ENCODE measurements around the gene PCIF1.

Gene PCIF1

GRCh38 chr20:45968801-45969711, 34.6 kb downstream of the PCIF1 start:
- Histone ChIP-seq H3K9ac (ENCODE audit: low read length) (no peak overlapping the region), H3K36me3 (ENCODE audit: control insufficient read depth, low read depth, low read length) (peaks cover 16% of the 10 kb centered on the region), H3K9me3 (ENCODE audit: control insufficient read depth, low read depth, low read length) (no peaks in the 10 kb centered on the region), H3K27me3 (ENCODE audit: control insufficient read depth, insufficient read depth, low read length) (no peaks in the 10 kb centered on the region), H3K4me1 (ENCODE audit: control insufficient read depth, low read depth, low read length) (no peaks in the 10 kb centered on the region), H3K27ac (ENCODE audit: low read length) (no peak overlapping the region), H3K4me3 (ENCODE audit: low read length) (no peak overlapping the region)

GRCh38 chr20:45969712-45970634, 35.5 kb downstream of the PCIF1 start:
- H3K27me3 ChIP-seq (ENCODE audit: control insufficient read depth, insufficient read depth, low read length) = no peaks in the 10 kb centered on the region
- H3K9me3 ChIP-seq (ENCODE audit: control insufficient read depth, low read depth, low read length) = no peaks in the 10 kb centered on the region
- no peak overlapping the region for H3K27ac ChIP-seq (ENCODE audit: low read length)
- no peak overlapping the region for H3K9ac ChIP-seq (ENCODE audit: low read length)
- no peak overlapping the region for H3K4me3 ChIP-seq (ENCODE audit: low read length)
- H3K4me1 ChIP-seq (ENCODE audit: control insufficient read depth, low read depth, low read length) = no peaks in the 10 kb centered on the region
- peaks cover 16% of the 10 kb centered on the region for H3K36me3 ChIP-seq (ENCODE audit: control insufficient read depth, low read depth, low read length)

- peak overlapping the region; percentile 99 for H3K4me3 ChIP-seq (ENCODE audit: low read length)
- H3K27ac ChIP-seq (ENCODE audit: low read length) = no peak overlapping the region
- H3K4me1 ChIP-seq (ENCODE audit: control insufficient read depth, low read depth, low read length) = no peaks in the 10 kb centered on the region
- no peak overlapping the region for H3K9ac ChIP-seq (ENCODE audit: low read length)
- peaks cover 13% of the 10 kb centered on the region for H3K36me3 ChIP-seq (ENCODE audit: control insufficient read depth, low read depth, low read length)
- no peaks in the 10 kb centered on the region for H3K9me3 ChIP-seq (ENCODE audit: control insufficient read depth, low read depth, low read length)
- no peaks in the 10 kb centered on the region for H3K27me3 ChIP-seq (ENCODE audit: control insufficient read depth, insufficient read depth, low read length)
Observed at GRCh38 chr20:45970646-45971424, 36.4 kb downstream of the PCIF1 start.

GRCh38 chr20:45971425-45971674, 36.9 kb downstream of the PCIF1 start:
- Histone ChIP-seq H3K27ac (ENCODE audit: low read length) (no peak overlapping the region), H3K36me3 (ENCODE audit: control insufficient read depth, low read depth, low read length) (peaks cover 13% of the 10 kb centered on the region), H3K9ac (ENCODE audit: low read length) (peak overlapping the region; percentile 100), H3K27me3 (ENCODE audit: control insufficient read depth, insufficient read depth, low read length) (no peaks in the 10 kb centered on the region), H3K4me3 (ENCODE audit: low read length) (peak overlapping the region; percentile 99), H3K4me1 (ENCODE audit: control insufficient read depth, low read depth, low read length) (no peaks in the 10 kb centered on the region), H3K9me3 (ENCODE audit: control insufficient read depth, low read depth, low read length) (no peaks in the 10 kb centered on the region)

- no peaks in the 10 kb centered on the region for H3K27me3 ChIP-seq (ENCODE audit: control insufficient read depth, insufficient read depth, low read length)
- peak within 1 kb of the TSS; percentile 100 for H3K9ac ChIP-seq (ENCODE audit: low read length)
- H3K4me3 ChIP-seq (ENCODE audit: low read length) = peak within 1 kb of the TSS; percentile 99
Observed at GRCh38 chr20:45971675-45972499, 37.4 kb downstream of the PCIF1 start, which contains the start of gene ZNF335. ZNF335 (minus strand) TSS chr20:45972203; CDS start chr20:45971410, 793 bp downstream.

GRCh38 chr20:45972500-45973183, 38.2 kb downstream of the PCIF1 start:
- peak overlapping the region; percentile 99 for H3K4me3 ChIP-seq (ENCODE audit: low read length)
- no peaks in the 10 kb centered on the region for H3K27me3 ChIP-seq (ENCODE audit: control insufficient read depth, insufficient read depth, low read length)
- H3K9ac ChIP-seq (ENCODE audit: low read length) = peak overlapping the region; percentile 100
- H3K4me1 ChIP-seq (ENCODE audit: control insufficient read depth, low read depth, low read length) = no peaks in the 10 kb centered on the region
- peak overlapping the region; percentile 100 for H3K27ac ChIP-seq (ENCODE audit: low read length)
- no peaks in the 10 kb centered on the region for H3K9me3 ChIP-seq (ENCODE audit: control insufficient read depth, low read depth, low read length)
- H3K36me3 ChIP-seq (ENCODE audit: control insufficient read depth, low read depth, low read length) = peaks cover 5% of the 10 kb centered on the region

More at GRCh38 chr20:45971675-45972499, 37.4 kb downstream of the PCIF1 start, which contains the start of gene ZNF335:
- no peaks in the 10 kb centered on the region for H3K4me1 ChIP-seq (ENCODE audit: control insufficient read depth, low read depth, low read length)
- no peaks in the 10 kb centered on the region for H3K9me3 ChIP-seq (ENCODE audit: control insufficient read depth, low read depth, low read length)
- peaks cover 12% of the 10 kb centered on the region for H3K36me3 ChIP-seq (ENCODE audit: control insufficient read depth, low read depth, low read length)
- peak within 1 kb of the TSS; percentile 100 for H3K27ac ChIP-seq (ENCODE audit: low read length)

GRCh38 chr20:45974896-45975565, 40.5 kb downstream of the PCIF1 start:
- Histone ChIP-seq H3K4me3 (ENCODE audit: low read length) (no peak overlapping the region), H3K4me1 (ENCODE audit: control insufficient read depth, low read depth, low read length) (no peaks in the 10 kb centered on the region), H3K27ac (ENCODE audit: low read length) (no peak overlapping the region), H3K9ac (ENCODE audit: low read length) (no peak overlapping the region), H3K36me3 (ENCODE audit: control insufficient read depth, low read depth, low read length) (no peaks in the 10 kb centered on the region), H3K27me3 (ENCODE audit: control insufficient read depth, insufficient read depth, low read length) (peaks cover 4% of the 10 kb centered on the region), H3K9me3 (ENCODE audit: control insufficient read depth, low read depth, low read length) (no peaks in the 10 kb centered on the region)

- no peak overlapping the region for H3K9ac ChIP-seq (ENCODE audit: low read length)
- no peaks in the 10 kb centered on the region for H3K4me1 ChIP-seq (ENCODE audit: control insufficient read depth, low read depth, low read length)
- no peak overlapping the region for H3K27ac ChIP-seq (ENCODE audit: low read length)
- no peak overlapping the region for H3K4me3 ChIP-seq (ENCODE audit: low read length)
- H3K36me3 ChIP-seq (ENCODE audit: control insufficient read depth, low read depth, low read length) = no peaks in the 10 kb centered on the region
- peaks cover 4% of the 10 kb centered on the region for H3K27me3 ChIP-seq (ENCODE audit: control insufficient read depth, insufficient read depth, low read length)
- H3K9me3 ChIP-seq (ENCODE audit: control insufficient read depth, low read depth, low read length) = no peaks in the 10 kb centered on the region
Observed at GRCh38 chr20:45975686-45976085, 41.2 kb downstream of the PCIF1 start.

GRCh38 chr20:45976086-45976485, 41.6 kb downstream of the PCIF1 start:
- Histone ChIP-seq H3K9ac (ENCODE audit: low read length) (no peak overlapping the region), H3K36me3 (ENCODE audit: control insufficient read depth, low read depth, low read length) (no peaks in the 10 kb centered on the region), H3K4me1 (ENCODE audit: control insufficient read depth, low read depth, low read length) (no peaks in the 10 kb centered on the region), H3K9me3 (ENCODE audit: control insufficient read depth, low read depth, low read length) (no peaks in the 10 kb centered on the region), H3K27ac (ENCODE audit: low read length) (no peak overlapping the region), H3K27me3 (ENCODE audit: control insufficient read depth, insufficient read depth, low read length) (peaks cover 4% of the 10 kb centered on the region), H3K4me3 (ENCODE audit: low read length) (no peak overlapping the region)

- Histone ChIP-seq H3K4me3 (ENCODE audit: low read length) (no peak overlapping the region), H3K4me1 (ENCODE audit: control insufficient read depth, low read depth, low read length) (peaks cover 6% of the 10 kb centered on the region), H3K9me3 (ENCODE audit: control insufficient read depth, low read depth, low read length) (no peaks in the 10 kb centered on the region), H3K27ac (ENCODE audit: low read length) (no peak overlapping the region), H3K36me3 (ENCODE audit: control insufficient read depth, low read depth, low read length) (no peaks in the 10 kb centered on the region), H3K27me3 (ENCODE audit: control insufficient read depth, insufficient read depth, low read length) (peaks cover 4% of the 10 kb centered on the region), H3K9ac (ENCODE audit: low read length) (no peak overlapping the region)
Observed at GRCh38 chr20:45981261-45981660, 46.8 kb downstream of the PCIF1 start.
